ENCODE measurements around the gene MTUS2. TPM values are rescaled to one million over a fixed set of nuclear protein-coding genes. Genes with fewer than 3 reads are reported as not detected.

MTUS2 gene
- polyA plus RNA-seq, 2 of the 4 experiments (the other 2 are of a cell fraction) = not detected

DNA sequence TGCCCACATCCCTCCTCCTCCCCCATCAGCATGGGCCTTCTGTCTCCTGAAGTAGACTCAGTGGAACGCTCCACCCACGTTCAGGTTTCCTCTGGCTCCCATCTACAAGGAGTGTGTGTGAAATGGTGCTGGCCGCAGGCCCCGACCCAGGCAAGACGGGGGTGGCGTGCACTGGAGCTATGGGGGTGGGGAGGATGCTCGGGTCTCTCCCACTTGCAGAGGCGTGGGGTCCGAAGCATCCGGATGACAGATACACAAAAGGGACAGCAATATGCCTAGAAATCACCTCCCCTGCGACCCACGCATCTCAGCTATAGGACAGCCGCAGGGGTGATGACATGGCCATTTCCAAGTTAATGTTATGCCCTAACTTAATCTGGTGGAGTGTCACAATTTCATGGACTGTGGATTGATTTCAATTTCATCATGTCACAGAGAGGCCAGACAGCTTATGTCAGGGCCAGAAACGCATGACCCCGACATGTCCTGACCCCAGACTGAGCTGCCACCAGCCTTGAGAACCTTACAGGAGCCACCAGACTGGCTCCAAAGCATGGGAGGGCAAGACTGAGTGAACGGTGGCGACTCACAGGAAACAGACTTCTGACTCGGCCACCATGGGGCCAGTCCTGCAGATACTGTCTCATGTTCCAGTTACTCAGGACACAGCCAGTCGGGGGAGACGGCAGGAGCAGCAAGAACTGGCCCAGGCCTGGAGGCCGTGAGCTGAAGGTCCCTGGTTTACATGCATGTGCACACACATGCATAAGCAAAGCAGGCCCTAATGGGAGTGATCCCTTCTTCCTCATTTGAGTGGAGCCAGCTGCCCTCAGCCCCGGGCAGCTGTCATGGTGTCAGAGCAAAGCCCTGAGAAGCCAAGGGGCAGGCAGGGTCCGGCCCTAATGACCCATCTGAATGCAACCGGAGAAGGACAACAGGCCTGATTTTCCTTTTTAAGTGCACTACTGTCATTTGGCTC lies 693.2 kb downstream of the MTUS2 start (continued):
- TF ChIP-seq EHF (CRISPR knock-in tag; IDR thresholded peaks at IDR 0.05) (no peak), NPAS2 (CRISPR knock-in tag; IDR thresholded peaks at IDR 0.05; ENCODE audit: borderline replicate concordance) (no peak), KDM5A (IDR thresholded peaks at IDR 0.05) (no peak), MAX (IDR thresholded peaks at IDR 0.05) (no peak), PHF8 (IDR thresholded peaks at IDR 0.05; ENCODE audit: borderline replicate concordance, low read depth) (no peak), CHD4 (IDR thresholded peaks at IDR 0.05; ENCODE audit: borderline replicate concordance) (no peak), SREBF2 (IDR thresholded peaks at IDR 0.05) (no peak), KDM1A (IDR thresholded peaks at IDR 0.05; ENCODE audit: low read depth) (no peak)

DNA sequence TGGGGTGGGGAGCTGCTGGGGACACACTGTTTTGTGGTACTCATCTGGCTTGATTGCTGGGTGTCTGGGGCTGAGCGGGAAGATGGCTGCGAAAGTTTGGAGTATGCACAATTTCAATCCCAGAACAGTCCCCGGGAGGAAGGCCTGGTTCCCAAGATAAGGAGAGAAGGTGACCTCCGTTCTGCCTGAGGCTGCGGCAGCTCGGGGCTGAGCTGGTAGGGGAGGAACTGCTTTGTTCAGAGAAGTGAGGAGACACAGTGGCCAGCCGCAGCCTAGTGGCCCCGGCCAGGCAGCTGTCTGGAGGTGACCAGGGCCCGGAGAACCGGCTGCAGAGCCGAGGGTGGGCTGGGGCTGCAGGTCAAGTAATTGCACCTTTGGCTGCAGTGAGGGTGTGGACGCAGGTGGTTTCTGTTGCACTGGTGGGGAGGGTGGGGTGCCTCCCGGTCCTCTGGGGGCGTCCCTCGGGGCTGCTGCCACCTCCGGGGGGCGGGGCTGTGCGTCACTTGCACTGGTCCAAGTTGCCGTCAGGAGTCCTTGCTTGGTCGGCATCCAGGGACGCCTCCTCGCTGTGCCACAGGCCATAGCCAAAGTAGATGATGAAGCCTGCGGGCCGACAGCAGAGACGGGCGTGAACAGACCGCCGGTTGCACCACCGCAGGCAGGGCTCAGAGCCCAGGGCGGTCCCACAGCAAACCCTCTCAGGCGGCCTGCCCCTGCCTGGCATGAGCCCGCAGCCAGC lies 694.0 kb downstream of the MTUS2 start:
- no peak for DNase-seq (ENCODE audit: low read depth in 1 of 2, low spot score in 1 of 2)
- ATAC-seq = no peak
- Histone ChIP-seq H3K4me2 (no peak overlapping the region), H3K9me3 (no peaks in the 10 kb centered on the region), H3K4me3 (no peak overlapping the region), H3K27ac (no peak overlapping the region), H3K4me1 (no peaks in the 10 kb centered on the region)
- ChIA-PET POLR2A (no interaction called here), CTCF (no interaction called here)
- TF ChIP-seq, protein P1, sequence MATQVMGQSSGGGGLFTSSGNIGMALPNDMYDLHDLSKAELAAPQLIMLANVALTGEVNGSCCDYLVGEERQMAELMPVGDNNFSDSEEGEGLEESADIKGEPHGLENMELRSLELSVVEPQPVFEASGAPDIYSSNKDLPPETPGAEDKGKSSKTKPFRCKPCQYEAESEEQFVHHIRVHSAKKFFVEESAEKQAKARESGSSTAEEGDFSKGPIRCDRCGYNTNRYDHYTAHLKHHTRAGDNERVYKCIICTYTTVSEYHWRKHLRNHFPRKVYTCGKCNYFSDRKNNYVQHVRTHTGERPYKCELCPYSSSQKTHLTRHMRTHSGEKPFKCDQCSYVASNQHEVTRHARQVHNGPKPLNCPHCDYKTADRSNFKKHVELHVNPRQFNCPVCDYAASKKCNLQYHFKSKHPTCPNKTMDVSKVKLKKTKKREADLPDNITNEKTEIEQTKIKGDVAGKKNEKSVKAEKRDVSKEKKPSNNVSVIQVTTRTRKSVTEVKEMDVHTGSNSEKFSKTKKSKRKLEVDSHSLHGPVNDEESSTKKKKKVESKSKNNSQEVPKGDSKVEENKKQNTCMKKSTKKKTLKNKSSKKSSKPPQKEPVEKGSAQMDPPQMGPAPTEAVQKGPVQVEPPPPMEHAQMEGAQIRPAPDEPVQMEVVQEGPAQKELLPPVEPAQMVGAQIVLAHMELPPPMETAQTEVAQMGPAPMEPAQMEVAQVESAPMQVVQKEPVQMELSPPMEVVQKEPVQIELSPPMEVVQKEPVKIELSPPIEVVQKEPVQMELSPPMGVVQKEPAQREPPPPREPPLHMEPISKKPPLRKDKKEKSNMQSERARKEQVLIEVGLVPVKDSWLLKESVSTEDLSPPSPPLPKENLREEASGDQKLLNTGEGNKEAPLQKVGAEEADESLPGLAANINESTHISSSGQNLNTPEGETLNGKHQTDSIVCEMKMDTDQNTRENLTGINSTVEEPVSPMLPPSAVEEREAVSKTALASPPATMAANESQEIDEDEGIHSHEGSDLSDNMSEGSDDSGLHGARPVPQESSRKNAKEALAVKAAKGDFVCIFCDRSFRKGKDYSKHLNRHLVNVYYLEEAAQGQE (IDR thresholded peaks at IDR 0.05) = no peak
- TF ChIP-seq RFX5 (IDR thresholded peaks at IDR 0.05) = no peak
- no peak for TF ChIP-seq ZSCAN20 (CRISPR knock-in tag; IDR thresholded peaks at IDR 0.05)
- TF ChIP-seq HES2 (IDR thresholded peaks at IDR 0.05) = no peak
- TF ChIP-seq HOXB5 (CRISPR knock-in tag; IDR thresholded peaks at IDR 0.05) = no peak
- TF ChIP-seq NPAS2 (CRISPR knock-in tag; IDR thresholded peaks at IDR 0.05; ENCODE audit: borderline replicate concordance) = no peak
- no peak for TF ChIP-seq KDM5A (IDR thresholded peaks at IDR 0.05)
- TF ChIP-seq HOXA7 (CRISPR knock-in tag; IDR thresholded peaks at IDR 0.05) = no peak
- TF ChIP-seq, protein P2, sequence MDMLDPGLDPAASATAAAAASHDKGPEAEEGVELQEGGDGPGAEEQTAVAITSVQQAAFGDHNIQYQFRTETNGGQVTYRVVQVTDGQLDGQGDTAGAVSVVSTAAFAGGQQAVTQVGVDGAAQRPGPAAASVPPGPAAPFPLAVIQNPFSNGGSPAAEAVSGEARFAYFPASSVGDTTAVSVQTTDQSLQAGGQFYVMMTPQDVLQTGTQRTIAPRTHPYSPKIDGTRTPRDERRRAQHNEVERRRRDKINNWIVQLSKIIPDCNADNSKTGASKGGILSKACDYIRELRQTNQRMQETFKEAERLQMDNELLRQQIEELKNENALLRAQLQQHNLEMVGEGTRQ (IDR thresholded peaks at IDR 0.05) = no peak
- TF ChIP-seq RAD21 (conservative IDR thresholded peaks at IDR 0.05 in 1 of 2, IDR thresholded peaks at IDR 0.05 in 1 of 2) = no peak
- TF ChIP-seq HDAC2 (IDR thresholded peaks at IDR 0.05) = no peak
- no peak for TF ChIP-seq FOXS1 (CRISPR knock-in tag; IDR thresholded peaks at IDR 0.05)
- TF ChIP-seq, protein P3, sequence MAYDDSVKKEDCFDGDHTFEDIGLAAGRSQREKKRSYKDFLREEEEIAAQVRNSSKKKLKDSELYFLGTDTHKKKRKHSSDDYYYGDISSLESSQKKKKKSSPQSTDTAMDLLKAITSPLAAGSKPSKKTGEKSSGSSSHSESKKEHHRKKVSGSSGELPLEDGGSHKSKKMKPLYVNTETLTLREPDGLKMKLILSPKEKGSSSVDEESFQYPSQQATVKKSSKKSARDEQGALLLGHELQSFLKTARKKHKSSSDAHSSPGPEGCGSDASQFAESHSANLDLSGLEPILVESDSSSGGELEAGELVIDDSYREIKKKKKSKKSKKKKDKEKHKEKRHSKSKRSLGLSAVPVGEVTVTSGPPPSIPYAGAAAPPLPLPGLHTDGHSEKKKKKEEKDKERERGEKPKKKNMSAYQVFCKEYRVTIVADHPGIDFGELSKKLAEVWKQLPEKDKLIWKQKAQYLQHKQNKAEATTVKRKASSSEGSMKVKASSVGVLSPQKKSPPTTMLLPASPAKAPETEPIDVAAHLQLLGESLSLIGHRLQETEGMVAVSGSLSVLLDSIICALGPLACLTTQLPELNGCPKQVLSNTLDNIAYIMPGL (CRISPR knock-in tag; IDR thresholded peaks at IDR 0.05; ENCODE audit: borderline replicate concordance) = no peak
- no peak for TF ChIP-seq ZFP36 (IDR thresholded peaks at IDR 0.05; ENCODE audit: borderline replicate concordance, partially characterized antibody)
- no peak for TF ChIP-seq EHF (CRISPR knock-in tag; IDR thresholded peaks at IDR 0.05)
- TF ChIP-seq PHF8 (IDR thresholded peaks at IDR 0.05; ENCODE audit: borderline replicate concordance, low read depth) = no peak
- no peak for TF ChIP-seq MYC (IDR thresholded peaks at IDR 0.05; ENCODE audit: borderline replicate concordance, low read length)
- TF ChIP-seq POLR2A (IDR thresholded peaks at IDR 0.05; ENCODE audit: low read length) = no peak
- no peak for TF ChIP-seq NR3C1 (IDR thresholded peaks at IDR 0.05)
- WGBS (ENCODE audit: missing lambda C conversion rate) = 94% methylated on average over 11 of the region's 32 CpGs
- no peak for FAIRE-seq
